Lower leg skin (tissue), 3 donors: ENCODE data around the gene ATP13A4.

Experiments
- CTCF ChIP-seq, 3 donors: fragments of 450-650 bp; IDR thresholded peaks; one replicate each; pipeline ENCODE4 v1.5.1; 2016; ENCODE audit warnings: antibody characterized with exemption in 3 of 3, mild to moderate bottlenecking in 3 of 3, moderate library complexity in 2 of 3
- POLR2A ChIP-seq, 2 donors: fragments of 450-650 bp; IDR thresholded peaks; one replicate each; pipeline ENCODE4 v1.6.1; 2016 to 2017; ENCODE audit warnings: antibody characterized with exemption in 2 of 2, mild to moderate bottlenecking in 1 of 2, moderate library complexity in 1 of 2

DNA sequence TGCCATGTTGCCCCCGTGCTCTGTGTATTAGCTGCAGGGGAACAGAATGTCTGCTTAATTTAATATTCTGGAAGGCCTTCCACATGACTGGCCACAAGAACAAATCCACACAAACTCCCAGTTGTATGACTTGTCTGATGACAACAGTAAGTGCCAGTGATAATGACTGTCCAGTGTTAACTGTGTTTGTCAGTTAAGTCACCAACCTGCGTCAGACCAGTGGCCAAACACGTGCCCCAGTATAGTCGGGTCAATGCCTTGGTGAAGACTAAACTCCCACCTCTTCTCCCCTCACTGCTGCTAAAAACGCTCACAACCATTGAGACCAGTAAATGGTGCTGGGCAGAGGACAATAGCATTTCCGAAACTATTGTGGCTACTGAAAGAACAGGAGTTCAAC is 166.3 kb downstream of the ATP13A4 start:
- TF ChIP-seq CTCF (IDR thresholded peaks at IDR 0.05): no peak
- no peak for TF ChIP-seq POLR2A (IDR thresholded peaks at IDR 0.05)
